Epithelial cell of esophagus (primary cell): ENCODE results near the gene INTS11.

Experiments
- DNase-seq: peaks from one replicate; pipeline ENCODE4 v3.0.0; 2010; ENCODE audit warnings: low read depth
- H3K4me3 ChIP-seq: 2 replicates; pipeline ENCODE4 v1.5.1; 2011; ENCODE audit warnings: mild to moderate bottlenecking, low read length, control low read depth
- CTCF ChIP-seq: IDR thresholded peaks from 2 replicates; pipeline ENCODE4 v1.5.1; 2011; ENCODE audit warnings: low read depth, mild to moderate bottlenecking, low read length, control low read depth, inconsistent platforms; ENCODE audit not compliant: insufficient read depth; ENCODE audit errors: missing control alignments

Gene INTS11

GRCh38 chr1:1314678-1315335, 9.7 kb downstream of the INTS11 start:
- no peak overlapping the region for H3K4me3 ChIP-seq
- TF ChIP-seq CTCF, result no peak
- DNase-seq, result no peak

GRCh38 chr1:1314237-1314586, 10.2 kb downstream of the INTS11 start:
- no peak for TF ChIP-seq CTCF
- DNase-seq, result no peak
- H3K4me3 ChIP-seq, result no peak overlapping the region

- DNase-seq, result no peak
- TF ChIP-seq CTCF, result no peak
- H3K4me3 ChIP-seq, result no peak overlapping the region
Measured at GRCh38 chr1:1313500-1314236, 10.8 kb downstream of the INTS11 start.

- no peak for DNase-seq
- TF ChIP-seq CTCF, result no peak
- no peak overlapping the region for H3K4me3 ChIP-seq
Measured at GRCh38 chr1:1312450-1313314, 11.8 kb downstream of the INTS11 start.

- no peak overlapping the region for H3K4me3 ChIP-seq
- TF ChIP-seq CTCF, result no peak
- DNase-seq, result no peak
Measured at GRCh38 chr1:1311107-1312104, 13.1 kb downstream of the INTS11 start.

GRCh38 chr1:1310476-1311053, 13.9 kb downstream of the INTS11 start:
- no peak overlapping the region for H3K4me3 ChIP-seq
- TF ChIP-seq CTCF, result no peak
- DNase-seq, result peak; percentile 57
